HG02759 (cell line): ENCODE results near the gene ATP1A1.

Experiments
- ATAC-seq: cut with Tn5 transposase; IDR thresholded peaks from one replicate; pipeline ENCODE4 v1.9.1; 2021; ENCODE audit warnings: mild to moderate bottlenecking, moderate library complexity; ENCODE audit not compliant: unreplicated experiment

Gene ATP1A1

GRCh38 chr1:116372651-116373430 is at the start of gene ATP1A1:
TSS of gene ATP1A1 (plus strand) at chr1:116373244. CDS start at chr1:116373512, 268 bp downstream.
- peak; percentile 70 for ATAC-seq

- no peak for ATAC-seq
Observed at GRCh38 chr1:116323491-116323890, 49.6 kb upstream of the ATP1A1 start.

DNA sequence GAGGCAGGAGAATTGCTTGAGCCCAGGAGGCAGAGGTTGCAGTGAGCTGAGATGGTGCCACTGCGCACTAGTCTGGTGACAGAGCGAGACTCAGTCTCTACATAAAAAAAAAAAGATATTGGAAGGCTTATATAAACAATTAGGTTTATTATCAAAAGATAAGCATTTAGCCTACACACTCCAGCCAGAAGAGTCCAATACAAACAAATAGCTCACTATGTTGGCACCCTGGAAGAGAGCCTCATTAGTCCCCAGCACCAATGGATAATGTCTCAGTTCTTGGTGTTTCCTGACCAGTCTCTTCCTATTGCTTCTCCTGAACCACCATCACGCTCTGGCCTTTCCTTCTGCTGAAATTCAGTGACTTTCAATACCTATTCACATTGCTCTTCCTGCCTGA is 48.6 kb upstream of the ATP1A1 start:
- ATAC-seq: no peak

GRCh38 chr1:116325104-116325503 is 47.9 kb upstream of the ATP1A1 start:
- ATAC-seq: no peak

GRCh38 chr1:116325922-116326321 is 47.1 kb upstream of the ATP1A1 start:
- ATAC-seq: no peak

GRCh38 chr1:116326486-116326885 is 46.6 kb upstream of the ATP1A1 start:
- ATAC-seq: no peak

- no peak for ATAC-seq
Observed at GRCh38 chr1:116328671-116329070, 44.4 kb upstream of the ATP1A1 start.

GRCh38 chr1:116329524-116330341 is 43.3 kb upstream of the ATP1A1 start:
- ATAC-seq: no peak

GRCh38 chr1:116330342-116330652 is 42.7 kb upstream of the ATP1A1 start:
- ATAC-seq: no peak

GRCh38 chr1:116330846-116331245 is 42.2 kb upstream of the ATP1A1 start:
- ATAC-seq: no peak

GRCh38 chr1:116331523-116331922 is 41.5 kb upstream of the ATP1A1 start:
- ATAC-seq: no peak

- ATAC-seq: no peak
Observed at GRCh38 chr1:116332451-116332850, 40.6 kb upstream of the ATP1A1 start.

DNA sequence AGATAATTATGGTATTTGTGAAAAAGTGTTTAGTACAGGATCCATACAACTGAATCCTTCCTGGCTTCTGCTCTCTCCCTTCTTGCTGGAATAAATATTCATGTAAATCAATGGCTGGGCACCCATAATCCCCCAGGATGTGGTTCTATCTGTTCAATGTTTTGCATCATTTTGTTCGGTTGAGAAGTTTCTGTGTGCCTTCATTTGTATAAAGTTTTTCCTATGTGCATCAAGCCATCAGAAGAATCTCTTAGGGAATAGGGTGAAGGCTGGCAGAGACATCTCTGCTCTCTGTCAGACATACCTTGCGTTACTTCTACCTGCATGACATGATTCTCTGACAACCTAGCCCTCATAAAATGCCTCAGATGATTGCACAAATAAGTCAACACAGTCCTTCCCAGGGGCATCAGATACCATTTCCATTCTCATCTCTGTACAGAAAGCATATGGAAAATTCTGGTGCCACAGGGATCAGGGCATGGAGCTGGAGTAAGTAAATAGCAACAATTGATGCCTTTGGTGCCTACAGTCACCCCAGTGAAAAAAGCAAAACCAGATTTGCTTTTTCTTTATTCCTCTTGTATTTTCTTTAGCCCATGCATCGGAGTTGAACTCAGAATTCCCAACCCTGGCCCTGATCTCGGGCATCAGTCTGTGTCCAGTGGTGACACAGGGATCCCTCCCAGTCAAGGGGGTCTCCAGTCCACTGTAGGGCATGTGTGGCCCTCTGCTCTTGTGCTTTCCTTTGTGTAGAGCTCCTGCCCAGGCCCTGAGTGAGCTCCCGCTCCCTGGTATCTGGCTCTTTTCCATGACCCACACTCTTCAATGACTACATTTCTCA is 39.7 kb upstream of the ATP1A1 start:
- ATAC-seq: no peak

- ATAC-seq: no peak
Observed at GRCh38 chr1:116334015-116334547, 39.0 kb upstream of the ATP1A1 start.

DNA sequence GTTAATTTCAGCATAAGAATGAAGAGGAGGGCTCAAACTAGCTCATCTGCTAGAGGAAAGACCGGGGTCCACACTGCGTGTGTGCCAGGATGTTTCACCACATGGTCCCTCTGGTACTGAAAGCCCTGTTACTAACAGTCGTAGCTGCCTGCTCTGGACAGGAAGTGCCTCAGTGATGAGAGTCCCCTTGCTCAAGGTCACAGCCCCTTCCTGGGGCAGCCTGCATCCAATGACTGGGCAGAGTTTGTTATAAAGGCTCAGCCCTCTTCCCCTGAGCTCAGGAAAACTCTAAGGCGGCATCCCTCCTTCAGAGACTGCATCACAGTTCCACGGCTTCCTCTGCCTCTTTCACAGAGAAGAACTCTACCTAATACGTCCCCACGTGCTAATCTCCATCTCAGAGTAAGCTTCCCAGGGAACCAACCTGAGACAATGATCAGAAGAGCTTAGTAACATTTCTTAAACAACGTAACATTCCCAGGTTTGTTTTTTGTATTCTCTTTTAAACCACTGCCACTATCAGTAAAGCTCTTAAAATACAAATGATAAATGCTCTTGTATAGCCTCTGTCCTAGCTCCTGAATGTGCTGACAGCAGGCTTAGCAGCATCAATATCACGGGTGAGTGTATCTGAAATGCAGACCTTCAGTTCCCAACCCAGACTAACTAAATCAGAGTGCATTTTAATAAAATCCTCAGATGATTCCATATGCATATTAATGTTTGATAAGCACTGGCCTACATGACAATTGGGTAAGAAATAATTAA is 38.0 kb upstream of the ATP1A1 start:
- no peak for ATAC-seq

- no peak for ATAC-seq
Observed at GRCh38 chr1:116335850-116336624, 37.0 kb upstream of the ATP1A1 start.

DNA sequence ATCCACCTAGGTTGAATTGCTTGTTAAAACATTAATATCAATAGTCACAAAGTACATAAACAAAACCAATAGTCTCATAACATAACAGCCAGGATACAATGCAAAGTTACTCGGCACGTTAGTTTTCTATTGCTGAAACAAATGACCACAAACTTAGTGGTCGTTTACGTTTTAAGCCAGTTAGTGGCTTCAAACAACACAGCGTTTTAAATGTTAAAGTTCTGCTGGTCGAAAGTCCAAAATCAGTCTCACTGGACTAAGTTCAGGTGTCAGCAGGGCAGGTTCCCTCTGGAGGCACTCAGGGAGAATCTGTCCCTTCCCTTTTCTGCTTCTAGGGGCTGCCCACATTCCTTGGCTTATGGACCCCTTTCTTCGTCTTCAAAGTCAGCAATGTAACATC is 35.6 kb upstream of the ATP1A1 start:
- ATAC-seq: no peak

GRCh38 chr1:116338400-116338799 is 34.6 kb upstream of the ATP1A1 start:
- ATAC-seq: no peak

GRCh38 chr1:116340506-116341231 is 32.4 kb upstream of the ATP1A1 start:
- no peak for ATAC-seq
